Liver (tissue), 9 donors: ENCODE measurements around the gene ZFP64. TPM values are rescaled to one million over a fixed set of nuclear protein-coding genes. Genes with fewer than 3 reads are reported as not detected.

Experiments
- DNase-seq: peaks from one replicate; pipeline ENCODE4 v3.0.0-alpha.2; 2017; ENCODE audit warnings: low spot score
- H3K27ac ChIP-seq, 2 donors: one replicate each; pipeline ENCODE4 v1.7.0; 2013; ENCODE audit warnings: inconsistent platforms in 2 of 2, low read length in 2 of 2, control low read depth in 1 of 2, low read depth in 1 of 2, mild to moderate bottlenecking in 1 of 2
- H3K27me3 ChIP-seq, 4 donors: one replicate each; pipeline versions ENCODE4 v1.6.1 to v1.7.0; 2013; ENCODE audit warnings: low read length in 3 of 4, inconsistent platforms in 1 of 4, mild to moderate bottlenecking in 1 of 4, moderate library complexity in 1 of 4; ENCODE audit not compliant: control insufficient read depth in 4 of 4, insufficient read depth in 4 of 4
- H3K36me3 ChIP-seq, 4 donors: one replicate each; pipeline versions ENCODE4 v1.6.1 to v1.7.0; 2013; ENCODE audit warnings: low read length in 3 of 4, mild to moderate bottlenecking in 3 of 4, low read depth in 1 of 4, moderate library complexity in 1 of 4; ENCODE audit not compliant: control insufficient read depth in 4 of 4, insufficient read depth in 3 of 4
- H3K4me1 ChIP-seq, 4 donors: one replicate each; pipeline versions ENCODE4 v1.6.1 to v1.7.0; 2013; ENCODE audit warnings: low read length in 3 of 4, mild to moderate bottlenecking in 3 of 4, moderate library complexity in 1 of 4; ENCODE audit not compliant: control insufficient read depth in 4 of 4, insufficient read depth in 4 of 4
- H3K4me3 ChIP-seq, 3 donors: one replicate each; pipeline versions ENCODE4 v1.6.1 to v1.7.0; 2013; ENCODE audit warnings: low read length in 3 of 3, control low read depth in 1 of 3, low read depth in 1 of 3, mild to moderate bottlenecking in 1 of 3
- H3K9ac ChIP-seq, 2 donors: one replicate each; pipeline ENCODE4 v1.7.0; 2013; ENCODE audit warnings: low read length in 2 of 2, mild to moderate bottlenecking in 2 of 2, moderate library complexity in 2 of 2, control low read depth in 1 of 2, low read depth in 1 of 2
- H3K9me3 ChIP-seq, 4 donors: one replicate each; pipeline versions ENCODE4 v1.6.1 to v1.7.0; 2013; ENCODE audit warnings: low read length in 3 of 4; ENCODE audit not compliant: control insufficient read depth in 4 of 4
- EGR1 ChIP-seq, 2 donors: IDR thresholded peaks; 2 replicates each; pipeline ENCODE4 v1.6.1; 2016 to 2018; ENCODE audit warnings: antibody characterized with exemption in 2 of 2, low read depth in 2 of 2
- FOXA2 ChIP-seq: IDR thresholded peaks from 2 replicates; pipeline ENCODE4 v1.6.1; 2016; ENCODE audit warnings: antibody characterized with exemption
- GABPA ChIP-seq, 2 donors: IDR thresholded peaks in 1 of 2; conservative IDR thresholded peaks in 1 of 2; 2 replicates each; pipeline ENCODE4 v1.6.1; 2016; ENCODE audit warnings: antibody characterized with exemption in 2 of 2, mild to moderate bottlenecking in 1 of 2, moderate library complexity in 1 of 2
- HNF4A ChIP-seq, 2 donors: conservative IDR thresholded peaks; 2 replicates each; pipeline ENCODE4 v1.6.1; 2016; ENCODE audit warnings: antibody characterized with exemption in 2 of 2, mild to moderate bottlenecking in 2 of 2
- JUND ChIP-seq, 2 donors: IDR thresholded peaks; 2 replicates each; pipeline ENCODE4 v1.6.1; 2016; ENCODE audit warnings: antibody characterized with exemption in 2 of 2
- NR2F2 ChIP-seq: IDR thresholded peaks from 2 replicates; pipeline ENCODE4 v1.6.1; 2016; ENCODE audit warnings: antibody characterized with exemption
- RAD21 ChIP-seq, 2 donors: IDR thresholded peaks; 2 replicates each; pipeline ENCODE4 v1.6.1; 2016; ENCODE audit warnings: antibody characterized with exemption in 2 of 2, mild to moderate bottlenecking in 2 of 2
- RXRA ChIP-seq, 2 donors: IDR thresholded peaks; 2 replicates each; pipeline ENCODE4 v1.6.1; 2017 to 2018; ENCODE audit warnings: antibody characterized with exemption in 2 of 2, mild to moderate bottlenecking in 1 of 2
- SP1 ChIP-seq: IDR thresholded peaks from 2 replicates; pipeline ENCODE4 v1.6.1; 2018; ENCODE audit warnings: antibody characterized with exemption, mild to moderate bottlenecking
- WGBS: extraction: QIAGEN DNeasy Blood & Tissue Kit; methylation state at CpG from one replicate; pipeline ENCODE4 v1.1.7; 2013; 5-methylcytosine and 5-hydroxymethylcytosine counted together
- polyA plus RNA-seq, 2 donors: library from polyadenylated mRNA; stranded (reverse) in 1 of 2; unstranded in 1 of 2; fragments of 200-250 nt in 1 of 2; fragments of >200 nt in 1 of 2; fragmentation: Nextera tagmentation in 1 of 2; extraction: Ambion mirVana in 1 of 2; gene quantifications; one replicate each; pipeline versions ENCODE4 v1.2.1 to v1.2.3, GENCODE V29; 2013 to 2015
- total RNA-seq, 2 donors: library from RNA; depleted of rRNA; stranded (reverse); fragments of >200 nt; gene quantifications; one replicate each; pipeline ENCODE4 v1.2.3, GENCODE V29; 2014
- TF ChIP-seq, protein P1 (sequence below): IDR thresholded peaks from 2 replicates; pipeline ENCODE4 v1.6.1; 2016; ENCODE audit warnings: antibody characterized with exemption
- TF ChIP-seq, protein P2 (sequence below): fragments of 150-350 bp; IDR thresholded peaks from 2 replicates; pipeline ENCODE4 v1.5.1; 2017; ENCODE audit warnings: improper control_type of control experiment, low read depth, low read length; ENCODE audit not compliant: missing input control
- donor health status: healthy.
- donor health status: healthy.
- donor health status: healthy.
- donor health status: healthy.
- donor health status: healthy.

Gene ZFP64
- total and polyA plus RNA-seq, 4 donors, result 3.2 to 6.3 (median 4.9) TPM

DNA sequence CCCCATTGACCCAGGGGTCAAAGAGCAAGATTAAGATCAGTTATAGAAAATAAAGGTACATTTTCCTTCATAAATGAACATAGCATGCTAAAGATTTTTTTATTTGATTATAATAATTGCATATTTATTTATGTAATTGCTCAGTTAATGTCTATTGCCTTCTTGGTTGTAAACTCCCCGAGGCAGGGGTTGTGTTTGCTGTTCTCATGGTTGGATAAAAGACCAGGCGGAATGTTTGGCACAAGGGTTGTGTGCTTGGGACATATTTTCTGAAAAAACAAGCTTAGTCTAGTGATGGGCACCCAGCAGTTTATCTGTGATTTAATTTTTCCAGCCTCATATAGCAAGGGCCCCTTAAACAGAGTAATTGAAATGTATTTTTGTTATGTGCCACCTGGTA lies 47.5 kb upstream of the ZFP64 start:
- H3K9ac ChIP-seq, result no peak overlapping the region
- no peaks in the 10 kb centered on the region for H3K36me3 ChIP-seq
- no peaks in the 10 kb centered on the region for H3K9me3 ChIP-seq
- no peak overlapping the region for H3K4me3 ChIP-seq
- 36% methylated on average over 2 of the region's 2 CpGs for WGBS
- no peak overlapping the region for H3K27ac ChIP-seq
- TF ChIP-seq SP1 (no peak), HNF4A (conservative IDR thresholded peaks at IDR 0.05) (peak in 1 of 2 donors; percentile 54)
- H3K27me3 ChIP-seq, result no peaks in the 10 kb centered on the region
- no peak for DNase-seq
- peaks cover 2 to 11% (median 8%) of the 10 kb centered on the region in 4 donors for H3K4me1 ChIP-seq

DNA sequence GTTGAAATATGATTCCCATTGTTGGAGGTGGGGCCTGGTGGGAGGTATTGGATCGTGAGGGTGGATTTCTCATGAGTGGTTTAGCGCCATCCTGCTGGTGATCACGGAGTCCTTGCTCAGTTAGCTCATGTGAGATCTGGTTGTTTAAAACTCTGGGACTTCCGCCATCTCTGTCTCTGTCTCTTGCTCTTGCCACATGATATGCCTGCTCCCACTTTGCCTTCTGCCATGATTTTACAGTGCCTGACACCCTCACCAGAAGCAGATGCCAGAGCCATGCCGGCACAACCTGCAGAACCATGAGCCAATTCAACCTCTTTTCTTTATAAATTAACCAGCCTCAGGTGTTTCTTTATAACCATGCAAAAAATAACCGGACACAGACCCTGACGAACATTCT lies 44.7 kb upstream of the ZFP64 start:
- Histone ChIP-seq H3K36me3 (no peaks in the 10 kb centered on the region), H3K4me3 (no peak overlapping the region), H3K27me3 (no peaks in the 10 kb centered on the region), H3K4me1 (peaks cover 2 to 15% (median 9%) of the 10 kb centered on the region in 4 donors), H3K9me3 (no peaks in the 10 kb centered on the region), H3K27ac (no peak overlapping the region), H3K9ac (no peak overlapping the region)
- 96% methylated on average over 7 of the region's 7 CpGs for WGBS
- DNase-seq, result no peak
- TF ChIP-seq SP1 (no peak), RXRA (IDR thresholded peaks at IDR 0.05) (no peak), EGR1 (IDR thresholded peaks at IDR 0.05; ENCODE audit: low read depth in 2 of 2) (no peak), NR2F2 (no peak), GABPA (IDR thresholded peaks at IDR 0.05 in 1 of 2, conservative IDR thresholded peaks at IDR 0.05 in 1 of 2) (no peak)
- TF ChIP-seq, protein P1, sequence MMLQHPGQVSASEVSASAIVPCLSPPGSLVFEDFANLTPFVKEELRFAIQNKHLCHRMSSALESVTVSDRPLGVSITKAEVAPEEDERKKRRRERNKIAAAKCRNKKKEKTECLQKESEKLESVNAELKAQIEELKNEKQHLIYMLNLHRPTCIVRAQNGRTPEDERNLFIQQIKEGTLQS, result no peak

DNA sequence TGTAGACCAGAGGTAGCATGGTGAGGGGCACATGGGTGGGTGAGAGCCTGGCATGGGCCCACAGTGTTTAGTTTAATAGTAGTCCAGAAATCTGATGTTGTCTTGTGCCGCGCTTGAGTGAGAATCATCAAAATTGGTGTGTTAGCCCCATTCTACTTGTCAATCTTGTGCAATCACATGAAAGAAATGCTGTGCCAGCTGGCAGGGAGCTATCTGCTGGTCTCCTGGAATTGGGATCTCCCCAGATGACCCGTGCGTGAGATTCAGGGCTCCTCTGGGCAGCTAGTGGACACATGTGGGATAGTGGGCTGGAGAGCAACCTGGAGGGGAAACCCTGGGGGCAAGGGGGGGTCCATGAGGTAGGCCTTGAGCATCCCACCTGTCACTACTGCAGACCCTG lies 43.5 kb upstream of the ZFP64 start:
- Histone ChIP-seq H3K27ac (peak overlapping the region in 1 of 2 donors; percentile 56), H3K27me3 (no peaks in the 10 kb centered on the region), H3K9me3 (no peaks in the 10 kb centered on the region), H3K36me3 (no peaks in the 10 kb centered on the region), H3K9ac (no peak overlapping the region), H3K4me1 (peaks cover 2 to 24% (median 13%) of the 10 kb centered on the region in 4 donors), H3K4me3 (no peak overlapping the region)
- TF ChIP-seq RXRA (IDR thresholded peaks at IDR 0.05) (peak; percentile 35 to 80), RAD21 (IDR thresholded peaks at IDR 0.05) (no peak), JUND (IDR thresholded peaks at IDR 0.05) (no peak), HNF4A (conservative IDR thresholded peaks at IDR 0.05) (peak; percentile 7 to 45), FOXA2 (no peak)
- TF ChIP-seq, protein P2, sequence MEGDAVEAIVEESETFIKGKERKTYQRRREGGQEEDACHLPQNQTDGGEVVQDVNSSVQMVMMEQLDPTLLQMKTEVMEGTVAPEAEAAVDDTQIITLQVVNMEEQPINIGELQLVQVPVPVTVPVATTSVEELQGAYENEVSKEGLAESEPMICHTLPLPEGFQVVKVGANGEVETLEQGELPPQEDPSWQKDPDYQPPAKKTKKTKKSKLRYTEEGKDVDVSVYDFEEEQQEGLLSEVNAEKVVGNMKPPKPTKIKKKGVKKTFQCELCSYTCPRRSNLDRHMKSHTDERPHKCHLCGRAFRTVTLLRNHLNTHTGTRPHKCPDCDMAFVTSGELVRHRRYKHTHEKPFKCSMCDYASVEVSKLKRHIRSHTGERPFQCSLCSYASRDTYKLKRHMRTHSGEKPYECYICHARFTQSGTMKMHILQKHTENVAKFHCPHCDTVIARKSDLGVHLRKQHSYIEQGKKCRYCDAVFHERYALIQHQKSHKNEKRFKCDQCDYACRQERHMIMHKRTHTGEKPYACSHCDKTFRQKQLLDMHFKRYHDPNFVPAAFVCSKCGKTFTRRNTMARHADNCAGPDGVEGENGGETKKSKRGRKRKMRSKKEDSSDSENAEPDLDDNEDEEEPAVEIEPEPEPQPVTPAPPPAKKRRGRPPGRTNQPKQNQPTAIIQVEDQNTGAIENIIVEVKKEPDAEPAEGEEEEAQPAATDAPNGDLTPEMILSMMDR, result no peak
- DNase-seq, result no peak
- 42% methylated on average over 4 of the region's 4 CpGs for WGBS

DNA sequence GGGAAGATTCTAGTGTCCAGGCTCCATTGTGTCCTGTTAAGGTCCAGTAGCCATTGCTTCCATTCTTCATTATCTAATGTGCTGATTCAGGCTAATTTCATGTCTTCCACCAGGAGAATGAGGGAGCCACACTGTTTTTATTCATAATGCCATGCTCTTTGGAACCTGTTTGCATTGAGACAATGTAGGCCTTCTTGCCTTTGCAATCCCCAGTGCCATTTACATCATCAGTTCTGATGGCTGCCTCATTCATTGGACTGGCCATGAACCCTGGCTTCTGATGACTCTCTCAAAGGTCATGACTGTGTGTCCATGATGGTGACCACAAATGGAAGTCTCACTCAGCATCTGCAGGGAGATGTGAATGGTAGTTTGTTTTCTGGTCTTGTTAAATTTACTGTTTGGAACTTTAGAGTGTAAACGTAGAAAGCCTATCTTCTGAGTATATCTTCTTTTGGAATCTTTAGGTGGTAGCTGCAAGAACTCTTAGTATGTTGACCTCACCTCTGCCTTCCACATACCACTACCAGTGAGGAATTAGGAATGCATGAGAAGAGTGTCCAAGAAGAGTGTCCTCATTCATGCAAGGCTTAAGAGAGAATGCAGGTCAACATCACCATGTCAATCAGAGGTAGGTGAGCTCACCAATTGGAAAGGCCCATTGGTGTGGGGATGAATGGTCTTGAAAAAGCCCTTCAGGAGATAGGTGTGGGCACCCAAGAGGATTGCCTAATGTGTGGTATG lies 42.9 kb upstream of the ZFP64 start:
- no peak for DNase-seq
- 86% methylated on average over 1 of the region's 1 CpG for WGBS

More for the DNA sequence above, 42.9 kb upstream of the ZFP64 start:
- H3K36me3 ChIP-seq, result no peaks in the 10 kb centered on the region
- H3K9ac ChIP-seq, result no peak overlapping the region
- H3K4me1 ChIP-seq, result peaks cover 2 to 25% (median 13%) of the 10 kb centered on the region in 4 donors
- no peak overlapping the region for H3K4me3 ChIP-seq
- TF ChIP-seq EGR1 (IDR thresholded peaks at IDR 0.05; ENCODE audit: low read depth in 2 of 2) (no peak), RXRA (IDR thresholded peaks at IDR 0.05) (peak in 1 of 2 donors; percentile 7), HNF4A (conservative IDR thresholded peaks at IDR 0.05) (peak in 1 of 2 donors; percentile 5)
- H3K9me3 ChIP-seq, result no peaks in the 10 kb centered on the region
- no peaks in the 10 kb centered on the region for H3K27me3 ChIP-seq
- H3K27ac ChIP-seq, result peak overlapping the region in 1 of 2 donors; percentile 56
